ENCODE data around the gene CCBE1. TPM values are rescaled to one million over a fixed set of nuclear protein-coding genes. Genes with fewer than 3 reads are reported as not detected.

Gene CCBE1
- total RNA-seq, 4 donors from 2014 or later, result 2.2 to 7.7 (median 4.1) TPM

GRCh38 chr18:59477849-59478248 lies 219.4 kb downstream of the CCBE1 start:
- ATAC-seq, result no peak
- no peak for TF ChIP-seq EP300 (IDR thresholded peaks at IDR 0.05)
- no peak for TF ChIP-seq POLR2A (IDR thresholded peaks at IDR 0.05)
- no peak overlapping the region for H3K27ac ChIP-seq
- WGBS, 2 donors (ENCODE audit: low coverage in 1 of 2), result 74 to 80% methylated on average over 2 of the region's 2 CpGs
- H3K4me1 ChIP-seq, result no peaks in the 10 kb centered on the region
- H3K9me3 ChIP-seq, result no peaks in the 10 kb centered on the region
- no peaks in the 10 kb centered on the region for H3K27me3 ChIP-seq
- H3K36me3 ChIP-seq, result no peaks in the 10 kb centered on the region
- H3K4me3 ChIP-seq, result no peak overlapping the region

- TF ChIP-seq POLR2AphosphoS5 (IDR thresholded peaks at IDR 0.05) (no peak), POLR2A (IDR thresholded peaks at IDR 0.05) (no peak), CTCF (IDR thresholded peaks at IDR 0.05) (no peak), EP300 (IDR thresholded peaks at IDR 0.05) (no peak)
- Histone ChIP-seq H3K27me3 (no peaks in the 10 kb centered on the region), H3K4me1 (peaks cover 0 to 11% (median 0%) of the 10 kb centered on the region in 3 donors), H3K9me3 (no peaks in the 10 kb centered on the region), H3K36me3 (no peaks in the 10 kb centered on the region), H3K27ac (no peak overlapping the region), H3K4me3 (no peak overlapping the region)
- WGBS, 2 donors (ENCODE audit: low coverage in 1 of 2), result 8 to 33% methylated on average over 5 to 7 of the region's 8 CpGs
- ATAC-seq, result no peak
These were observed 226.6 kb downstream of the CCBE1 start for GRCh38 chr18:59470561-59471121.

- Histone ChIP-seq H3K4me1 (peaks cover 0 to 11% (median 0%) of the 10 kb centered on the region in 3 donors), H3K27ac (no peak overlapping the region), H3K4me3 (no peak overlapping the region), H3K36me3 (no peaks in the 10 kb centered on the region), H3K9me3 (no peaks in the 10 kb centered on the region), H3K27me3 (no peaks in the 10 kb centered on the region)
- TF ChIP-seq POLR2A (IDR thresholded peaks at IDR 0.05), result no peak
- TF ChIP-seq CTCF (IDR thresholded peaks at IDR 0.05), result no peak
- no peak for TF ChIP-seq EP300 (IDR thresholded peaks at IDR 0.05)
- no peak for TF ChIP-seq POLR2AphosphoS5 (IDR thresholded peaks at IDR 0.05)
- ATAC-seq, result no peak
- 50 to 86% methylated on average over 1 to 9 of the region's 15 CpGs for WGBS, 2 donors (ENCODE audit: low coverage in 1 of 2)
These were observed 227.6 kb downstream of the CCBE1 start for GRCh38 chr18:59469463-59470180.

GRCh38 chr18:59468821-59469220 lies 228.4 kb downstream of the CCBE1 start:
- no peak overlapping the region for H3K27ac ChIP-seq
- H3K27me3 ChIP-seq, result no peaks in the 10 kb centered on the region

GRCh38 chr18:59467497-59467896 lies 229.7 kb downstream of the CCBE1 start:
- 90% methylated on average over 2 of the region's 8 CpGs for WGBS, 2 donors (ENCODE audit: low coverage in 1 of 2)
- H3K4me3 ChIP-seq, result no peak overlapping the region
- no peak for ATAC-seq
- H3K27ac ChIP-seq, result no peak overlapping the region
- TF ChIP-seq CTCF (IDR thresholded peaks at IDR 0.05), result no peak
- no peak for TF ChIP-seq EP300 (IDR thresholded peaks at IDR 0.05)
- TF ChIP-seq POLR2AphosphoS5 (IDR thresholded peaks at IDR 0.05), result no peak
- no peak for TF ChIP-seq POLR2A (IDR thresholded peaks at IDR 0.05)
- no peaks in the 10 kb centered on the region for H3K36me3 ChIP-seq
- H3K4me1 ChIP-seq, result peaks cover 0 to 11% (median 0%) of the 10 kb centered on the region in 3 donors
- no peaks in the 10 kb centered on the region for H3K27me3 ChIP-seq
- no peaks in the 10 kb centered on the region for H3K9me3 ChIP-seq

More at GRCh38 chr18:59468821-59469220, 228.4 kb downstream of the CCBE1 start:
- ATAC-seq, result no peak
- TF ChIP-seq POLR2AphosphoS5 (IDR thresholded peaks at IDR 0.05), result no peak
- no peak for TF ChIP-seq POLR2A (IDR thresholded peaks at IDR 0.05)
- TF ChIP-seq CTCF (IDR thresholded peaks at IDR 0.05), result no peak
- no peak for TF ChIP-seq EP300 (IDR thresholded peaks at IDR 0.05)
- Histone ChIP-seq H3K4me3 (no peak overlapping the region), H3K9me3 (no peaks in the 10 kb centered on the region), H3K36me3 (no peaks in the 10 kb centered on the region), H3K4me1 (peaks cover 0 to 11% (median 0%) of the 10 kb centered on the region in 3 donors)
- 38 to 76% methylated on average over 2 to 3 of the region's 4 CpGs for WGBS, 2 donors (ENCODE audit: low coverage in 1 of 2)
